ENCODE measurements around the gene CAD.

The CAD gene

DNA sequence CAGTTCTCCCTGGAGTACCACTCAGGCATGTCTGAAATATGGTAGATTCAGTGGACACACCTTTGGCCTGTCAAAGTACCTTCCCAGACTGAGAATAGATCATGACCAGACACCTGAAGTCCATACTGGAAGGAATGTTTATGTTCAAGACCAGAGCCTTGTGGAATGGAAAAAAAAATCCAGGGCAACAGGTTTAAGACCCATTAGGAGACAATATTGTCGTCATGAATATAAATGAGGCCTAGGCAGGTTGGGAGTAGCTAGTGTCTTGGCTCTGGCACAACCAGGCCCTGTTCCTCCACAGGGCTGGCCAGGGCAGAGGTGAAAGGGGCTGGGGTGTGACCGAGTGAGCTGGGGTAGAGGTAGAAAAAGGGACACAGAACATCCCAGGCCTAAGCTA is 18.5 kb upstream of the CAD start:
- no peak for DNase-seq (ENCODE audit: low spot score)

DNA sequence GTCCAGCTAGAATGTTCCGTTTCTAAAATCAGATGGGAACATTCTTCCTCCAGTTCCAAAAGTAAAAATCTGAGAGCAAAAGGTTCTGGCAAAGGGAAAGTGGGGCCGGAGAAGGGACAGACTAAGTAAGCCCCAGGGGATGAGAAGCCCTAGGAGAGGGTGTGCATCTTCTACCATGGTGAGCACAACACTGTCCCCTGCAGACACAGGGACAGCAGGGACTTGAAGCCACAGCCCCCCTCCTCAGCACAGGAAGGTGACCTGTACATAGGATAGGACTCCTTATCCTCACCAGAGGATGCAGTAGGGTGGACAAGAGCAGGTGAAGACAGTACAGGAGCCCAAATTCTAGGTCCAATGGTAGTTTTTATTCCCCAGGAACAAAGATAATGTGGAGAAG is 17.9 kb upstream of the CAD start:
- no peak for DNase-seq (ENCODE audit: low spot score)

DNA sequence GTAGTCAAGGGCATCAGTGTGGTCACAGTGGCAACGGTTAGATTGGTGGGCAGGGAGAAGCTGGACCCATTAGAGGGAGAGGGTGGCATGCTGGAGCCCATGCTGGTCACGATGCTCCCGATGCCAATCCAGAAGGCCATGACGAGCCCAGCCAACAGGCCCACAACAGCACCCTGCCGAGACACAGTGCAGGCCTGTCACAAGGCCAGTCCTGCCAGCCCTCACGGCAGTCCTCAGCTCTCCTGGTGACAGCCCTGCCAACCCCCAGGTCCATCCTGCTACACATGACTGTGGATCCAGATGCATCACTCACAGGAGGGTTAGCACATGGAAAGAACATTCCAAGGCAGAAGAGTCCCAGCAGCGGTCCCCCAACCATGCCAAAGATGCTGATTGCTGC is 15.5 kb upstream of the CAD start:
- no peak for DNase-seq (ENCODE audit: low spot score)

DNA sequence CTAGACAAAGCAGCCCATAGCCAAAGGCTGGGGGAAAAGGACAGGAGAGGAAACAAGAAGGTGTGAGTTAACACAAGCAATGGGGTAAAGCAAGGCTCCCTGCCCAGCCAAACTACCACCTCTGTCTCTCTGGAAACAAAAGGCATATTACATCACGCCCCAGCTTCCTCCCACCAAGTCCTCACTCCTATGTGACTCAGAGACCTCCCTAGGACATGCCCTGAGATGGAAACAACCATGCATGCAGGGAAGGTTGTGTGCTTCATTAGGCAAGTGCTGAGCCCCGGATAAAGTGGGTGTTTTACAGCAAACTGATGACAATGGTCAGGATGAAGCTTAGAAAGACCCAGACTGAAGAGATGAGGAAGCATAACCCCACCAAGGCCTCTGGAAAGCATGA is 14.3 kb upstream of the CAD start:
- no peak for DNase-seq (ENCODE audit: low spot score)

DNA sequence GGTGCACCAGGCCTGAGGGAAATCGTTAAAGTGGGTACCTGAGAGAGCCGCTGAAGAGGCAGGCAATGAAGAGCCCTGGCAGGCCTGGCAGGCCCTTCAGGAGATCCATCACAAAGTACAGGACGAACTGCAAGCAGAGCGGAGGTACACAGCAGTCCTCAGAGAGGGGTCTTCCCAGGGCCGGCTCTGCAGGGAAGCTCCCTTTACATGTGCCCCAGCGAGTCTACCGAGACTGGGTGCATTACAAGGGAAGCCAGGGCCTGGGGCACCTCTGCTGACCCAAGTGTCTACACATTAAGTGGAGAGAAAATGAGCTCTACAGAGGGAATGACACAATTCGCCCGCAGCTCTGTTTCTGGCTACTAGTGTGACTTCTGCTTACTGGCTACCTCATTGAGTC is 13.4 kb upstream of the CAD start:
- DNase-seq (ENCODE audit: low spot score), result no peak

DNA sequence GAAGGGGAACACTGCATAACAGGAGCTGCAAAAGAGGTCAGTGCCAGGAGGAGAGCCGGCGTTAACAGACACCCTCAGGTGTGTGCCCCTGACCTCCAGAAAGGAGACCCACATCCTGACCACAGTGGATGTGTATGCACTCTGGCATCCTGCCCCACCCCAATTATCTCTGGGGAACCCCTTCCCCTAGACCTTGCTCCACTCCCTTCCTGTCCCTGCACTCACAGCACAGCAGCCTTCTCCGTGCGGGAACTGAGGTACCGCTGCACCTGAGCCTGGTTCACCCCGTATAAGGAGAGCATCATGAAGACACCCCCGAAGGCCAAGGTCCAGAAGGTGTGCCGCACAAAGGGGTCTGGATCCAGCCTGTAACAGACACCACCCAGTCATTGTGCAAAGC is 12.6 kb upstream of the CAD start:
- no peak for DNase-seq (ENCODE audit: low spot score)

DNA sequence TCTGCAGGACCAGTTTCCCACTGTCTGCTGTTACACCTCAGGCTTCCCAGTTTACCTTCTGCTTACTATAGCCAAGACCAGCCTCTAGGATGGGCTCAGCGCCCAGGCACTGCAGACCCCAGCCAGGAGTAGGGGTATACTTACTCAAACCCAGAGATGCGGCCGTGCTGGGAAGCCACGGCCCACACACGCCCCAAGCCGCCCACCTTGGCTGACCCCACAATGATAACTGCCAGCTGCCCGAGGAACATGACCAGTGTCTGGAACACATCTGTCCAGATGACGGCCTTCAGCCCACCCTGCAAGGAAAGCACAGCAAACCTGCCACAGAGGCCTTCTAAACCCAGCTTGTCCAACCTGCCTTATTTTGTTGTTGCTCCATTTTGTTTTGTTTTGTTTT is 12.0 kb upstream of the CAD start:
- DNase-seq (ENCODE audit: low spot score), result no peak

DNA sequence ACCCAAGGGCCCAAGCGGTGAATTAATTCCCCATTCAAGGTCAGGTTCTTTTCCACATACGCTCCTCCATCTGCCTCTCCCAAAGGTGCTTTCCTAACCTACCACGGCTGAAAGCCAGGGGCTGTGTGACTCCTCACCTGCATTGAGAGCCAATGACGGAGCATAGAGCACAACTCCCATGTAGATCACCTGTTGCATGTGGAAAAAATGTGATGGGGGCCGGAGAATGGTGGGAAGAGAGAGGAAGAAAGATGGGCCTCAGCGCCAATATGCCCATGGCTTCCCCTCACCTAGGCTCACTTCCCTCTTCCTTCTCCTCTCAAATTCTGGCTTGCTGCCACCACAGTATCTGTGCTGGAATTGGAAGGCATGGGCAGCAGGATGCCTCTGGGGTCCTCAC is 10.8 kb upstream of the CAD start:
- no peak for DNase-seq (ENCODE audit: low spot score)

DNA sequence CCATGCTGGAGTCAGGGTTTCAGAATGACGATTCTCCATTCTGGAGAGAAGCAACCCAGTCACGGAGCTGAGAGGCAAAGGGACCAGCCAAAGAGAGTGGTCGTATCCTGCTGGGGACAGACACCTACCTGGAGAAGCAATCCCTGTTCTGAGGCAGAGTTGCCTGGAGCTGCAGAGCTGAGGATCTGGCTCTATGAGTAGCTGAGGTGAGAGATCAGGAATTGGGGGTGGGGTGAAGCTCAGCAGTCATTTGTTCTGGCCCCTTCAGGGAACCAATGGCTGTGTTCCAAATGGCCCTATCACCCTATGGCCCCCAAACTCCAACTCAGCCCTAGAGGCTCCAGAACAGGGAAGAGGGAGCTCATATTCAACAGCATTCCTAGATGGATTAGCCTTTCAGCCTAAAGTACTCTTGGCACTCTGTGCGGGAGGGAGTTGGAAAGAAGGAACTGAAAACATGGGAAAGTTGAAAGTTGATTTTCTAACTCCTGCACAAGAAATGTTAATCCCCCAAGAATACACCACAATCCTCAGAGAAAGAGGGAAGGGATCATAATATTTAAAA is 8.6 kb upstream of the CAD start:
- no peak for DNase-seq (ENCODE audit: low spot score)

DNA sequence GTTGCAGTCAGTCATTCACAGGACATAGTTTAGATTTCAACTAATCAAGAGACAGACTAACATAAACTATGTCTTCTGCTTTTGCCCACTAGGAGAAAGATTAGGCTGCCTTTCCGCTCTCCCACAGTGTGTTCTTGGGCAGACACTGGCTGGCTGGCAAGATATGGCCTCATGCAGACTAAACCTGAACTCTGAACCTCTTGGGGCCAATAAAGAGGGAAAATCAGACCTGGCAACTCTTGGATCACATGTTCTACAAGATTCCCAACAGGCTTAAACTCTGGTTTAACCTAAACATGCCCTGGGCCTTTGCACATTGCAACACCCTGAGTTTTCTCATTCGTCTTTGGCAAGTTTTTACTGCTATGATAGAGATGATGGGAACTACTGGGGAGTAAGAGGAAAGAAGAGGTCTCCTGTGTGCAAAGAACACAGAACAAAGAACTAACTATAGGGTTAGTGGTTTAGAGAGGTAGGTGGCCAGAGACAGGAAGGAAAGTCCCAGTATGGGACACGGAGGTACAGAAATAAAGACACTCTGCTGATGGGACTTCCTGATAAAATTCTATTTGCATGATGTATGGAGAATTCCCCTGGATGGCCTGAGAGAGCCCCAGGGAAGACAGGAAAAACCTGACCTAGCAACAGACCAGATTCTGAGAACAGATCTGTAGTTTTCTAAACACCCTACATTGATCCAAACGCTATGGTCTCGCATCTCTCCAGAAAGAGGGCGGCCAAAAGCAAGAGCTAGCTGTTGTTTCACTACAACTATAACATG is 7.4 kb upstream of the CAD start:
- no peak for DNase-seq (ENCODE audit: low spot score)

DNA sequence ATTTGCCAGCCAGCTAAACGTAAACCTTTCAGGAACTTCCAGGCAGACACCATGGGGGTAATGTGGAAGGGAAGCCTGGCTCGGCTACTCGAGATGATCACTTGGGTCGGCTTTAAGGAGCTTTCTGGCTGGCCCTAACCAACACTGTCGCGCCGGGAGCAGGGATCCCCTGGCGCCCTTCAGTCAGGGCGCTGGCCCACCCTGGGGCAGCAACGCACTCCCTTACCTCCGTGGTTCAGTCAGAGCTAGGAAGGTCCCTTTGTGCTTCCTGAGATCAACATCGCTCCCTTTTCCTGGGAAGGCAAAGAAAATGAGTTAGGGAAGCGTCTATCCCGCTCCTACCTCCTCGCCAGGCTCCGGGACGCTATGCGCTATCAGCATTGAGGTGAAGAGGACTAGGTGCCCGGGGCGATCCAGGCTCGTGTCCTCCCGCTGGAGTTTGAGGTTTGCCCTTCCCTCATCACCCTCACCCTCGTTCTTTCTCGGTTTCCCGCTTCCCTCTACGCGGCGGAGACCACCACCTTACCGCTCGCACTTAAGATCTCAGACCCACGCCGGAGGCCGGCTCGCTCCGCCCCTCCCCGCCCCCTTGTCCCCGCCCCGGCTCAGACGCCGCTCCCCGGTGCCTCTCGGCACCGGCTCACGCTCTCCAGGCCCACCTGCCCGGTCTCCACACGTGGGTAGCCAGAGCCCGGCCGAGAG is 5.8 kb upstream of the CAD start:
- no peak for DNase-seq (ENCODE audit: low spot score)

DNA sequence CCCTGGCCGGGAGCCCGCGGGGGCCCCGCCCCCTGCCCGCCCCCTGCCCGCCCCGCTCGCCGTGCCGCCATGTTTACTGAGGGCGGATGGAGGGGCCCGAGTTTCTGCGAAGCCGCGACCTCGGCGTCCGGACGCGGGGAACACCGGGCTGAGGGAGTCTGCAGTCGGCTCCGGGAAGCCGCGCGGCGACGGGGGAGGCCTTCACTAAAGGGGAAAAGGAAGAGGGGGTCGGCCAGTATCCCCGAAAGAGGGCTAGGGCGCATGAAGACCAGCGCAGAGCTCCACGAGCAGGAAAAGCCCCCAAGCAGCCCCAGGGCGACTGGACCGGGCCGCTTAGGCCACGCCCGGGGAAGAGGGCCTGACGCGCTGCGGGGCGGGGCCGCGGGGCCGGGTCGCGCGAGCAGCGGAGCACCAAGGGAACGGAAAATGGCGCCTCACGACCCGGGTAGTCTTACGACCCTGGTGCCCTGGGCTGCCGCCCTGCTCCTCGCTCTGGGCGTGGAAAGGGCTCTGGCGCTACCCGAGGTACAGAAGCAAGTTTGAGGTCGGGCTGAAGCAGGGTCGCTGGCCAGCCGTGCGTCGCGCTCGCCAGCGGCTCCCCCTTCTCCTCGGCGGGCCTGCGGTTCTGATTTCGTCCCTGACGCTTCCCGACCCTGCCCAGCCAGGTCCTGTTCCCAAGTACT is 5.1 kb upstream of the CAD start, which contains the start of the genes ATRAID and SLC5A6:
TSS of gene ATRAID (plus strand) at position 99 of the 683 bp plus-strand sequence. CDS start at position 427, 328 bp downstream.
TSS of gene SLC5A6 (minus strand) at position 326 of the 683 bp plus-strand sequence. CDS start 4,618 bp downstream, outside the sequence.
- DNase-seq (ENCODE audit: low spot score), result peak; percentile 76

DNA sequence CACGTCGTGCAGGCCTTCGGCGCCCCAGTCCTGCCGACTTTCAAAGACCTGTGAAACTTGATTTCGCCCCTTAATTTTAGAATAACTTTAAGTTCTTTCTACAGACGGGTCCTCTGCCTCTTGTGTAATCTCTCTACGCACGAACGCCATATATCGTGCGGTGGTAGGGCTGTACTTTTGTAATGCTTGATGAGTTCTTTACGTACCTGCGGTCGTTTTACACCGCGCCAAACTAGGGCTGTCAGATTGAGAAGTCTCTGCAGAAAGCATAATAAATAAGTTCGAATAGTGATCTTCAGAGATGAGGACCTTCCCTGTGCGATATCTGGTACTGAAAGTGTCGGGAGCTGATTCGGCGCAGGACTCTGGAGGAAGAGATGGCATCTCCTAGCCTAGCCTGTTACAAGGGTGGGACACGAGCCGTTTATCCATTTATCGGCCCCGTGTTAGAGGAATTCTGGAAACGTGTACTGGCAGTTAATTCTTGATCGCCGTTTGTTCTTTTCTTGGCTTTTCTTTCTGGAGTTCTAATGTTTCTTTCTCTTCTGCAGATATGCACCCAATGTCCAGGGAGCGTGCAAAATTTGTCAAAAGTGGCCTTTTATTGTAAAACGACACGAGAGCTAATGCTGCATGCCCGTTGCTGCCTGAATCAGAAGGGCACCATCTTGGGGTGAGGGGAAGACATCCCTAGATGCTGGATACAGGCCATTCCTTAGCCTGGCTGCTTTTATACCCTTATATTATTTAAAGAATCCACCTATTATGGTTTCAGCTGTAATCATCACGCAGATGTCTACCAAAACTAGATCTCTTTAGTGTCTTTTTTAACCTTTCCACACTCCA is 4.3 kb upstream of the CAD start:
- peak; percentile 47 for DNase-seq (ENCODE audit: low spot score)

DNA sequence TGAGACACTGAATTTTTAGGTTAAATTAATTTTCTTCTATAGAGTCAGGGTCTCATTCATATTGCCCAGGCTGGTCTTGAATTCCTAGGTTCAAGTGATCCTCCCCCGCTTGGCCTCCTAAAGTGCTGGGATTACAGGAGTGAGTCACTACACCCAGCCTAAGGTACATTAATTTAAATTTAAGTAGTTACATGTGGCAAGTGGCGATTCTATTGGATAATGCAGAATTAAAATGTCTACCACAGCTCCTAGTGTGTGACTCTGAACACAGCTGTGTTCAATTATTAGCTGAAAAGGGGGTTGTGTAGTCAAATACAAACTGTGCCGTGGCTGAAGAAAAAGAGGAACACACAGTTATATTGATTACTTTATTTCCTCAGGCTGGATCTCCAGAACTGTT is 2.2 kb upstream of the CAD start:
- DNase-seq (ENCODE audit: low spot score), result no peak

DNA sequence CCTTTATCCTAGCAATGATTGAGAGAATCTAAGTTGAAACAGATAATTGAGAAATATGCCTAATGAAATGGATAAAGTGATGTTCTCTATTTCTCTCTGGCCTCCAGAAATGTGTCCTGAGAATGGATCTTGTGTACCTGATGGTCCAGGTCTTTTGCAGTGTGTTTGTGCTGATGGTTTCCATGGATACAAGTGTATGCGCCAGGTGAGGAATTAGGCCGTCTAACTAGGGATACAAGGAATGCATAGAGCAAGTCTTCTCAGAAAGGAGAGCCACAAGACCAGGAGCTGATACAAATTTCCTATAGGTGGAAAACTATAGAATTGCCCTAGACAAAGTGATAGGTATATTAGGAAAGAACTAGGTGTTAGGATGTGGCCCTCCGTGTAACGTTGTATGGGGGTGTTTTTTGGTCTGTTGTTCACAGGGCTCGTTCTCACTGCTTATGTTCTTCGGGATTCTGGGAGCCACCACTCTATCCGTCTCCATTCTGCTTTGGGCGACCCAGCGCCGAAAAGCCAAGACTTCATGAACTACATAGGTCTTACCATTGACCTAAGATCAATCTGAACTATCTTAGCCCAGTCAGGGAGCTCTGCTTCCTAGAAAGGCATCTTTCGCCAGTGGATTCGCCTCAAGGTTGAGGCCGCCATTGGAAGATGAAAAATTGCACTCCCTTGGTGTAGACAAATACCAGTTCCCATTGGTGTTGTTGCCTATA is 592 bp upstream of the CAD start:
- DNase-seq (ENCODE audit: low spot score), result no peak

DNA sequence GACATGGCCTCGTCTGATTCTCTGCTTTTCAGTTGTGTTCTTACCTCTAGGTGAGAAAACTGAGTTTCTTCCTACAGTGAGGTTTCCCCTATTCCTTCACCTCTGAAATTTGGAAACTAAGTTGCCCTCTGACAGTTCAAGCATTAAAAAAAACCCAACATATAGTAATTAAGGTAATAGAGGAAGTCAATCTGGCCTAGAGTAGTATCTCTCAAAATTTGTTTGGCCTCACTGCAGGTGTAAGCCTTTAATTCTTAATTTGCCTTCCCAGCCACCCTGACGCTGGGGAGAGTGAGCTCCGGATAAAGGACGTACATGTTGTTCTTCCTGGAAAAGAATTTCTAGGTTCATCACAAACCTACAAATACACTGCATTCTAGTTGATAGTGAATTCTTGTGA is 1.4 kb downstream of the CAD start:
- no peak for DNase-seq (ENCODE audit: low spot score)

DNA sequence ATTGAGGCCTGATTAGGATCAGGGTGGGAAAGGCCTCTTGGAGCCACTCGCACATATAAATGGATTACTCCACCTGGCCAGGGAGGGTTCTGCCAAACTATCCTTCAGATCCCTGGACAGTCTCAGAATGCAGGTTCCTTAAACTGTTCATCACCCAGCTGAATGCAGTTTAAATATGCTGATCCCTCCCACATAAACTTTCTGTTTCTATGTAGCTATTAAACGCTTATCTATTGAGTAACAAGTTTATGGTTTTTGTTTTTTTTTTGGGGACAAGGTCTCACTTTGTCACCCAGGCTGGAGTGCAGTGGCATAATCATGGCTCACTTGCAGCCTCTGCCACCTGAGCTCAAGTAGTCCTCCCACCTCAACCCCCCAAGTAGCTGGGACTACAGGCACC is 1.9 kb downstream of the CAD start:
- DNase-seq (ENCODE audit: low spot score), result no peak

DNA sequence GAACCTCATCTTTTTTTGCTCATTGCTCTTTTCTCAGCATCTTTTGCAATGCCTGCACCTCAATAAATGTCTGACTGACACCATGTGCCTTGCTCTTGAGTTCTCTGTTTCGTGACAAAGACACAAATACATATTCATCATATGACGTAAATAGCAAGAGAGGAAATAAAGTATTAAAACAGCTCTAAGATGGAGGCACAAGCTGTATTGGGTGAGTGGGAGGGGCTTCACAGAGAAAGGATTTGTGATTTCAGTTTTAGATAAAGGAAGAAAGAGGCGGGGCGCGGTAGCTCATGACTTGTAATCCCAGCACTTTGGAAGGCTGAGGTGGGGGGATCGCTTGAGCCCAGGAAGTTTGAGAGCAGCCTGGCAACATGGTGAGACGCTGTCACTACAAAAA is 2.9 kb downstream of the CAD start:
- DNase-seq (ENCODE audit: low spot score), result no peak

DNA sequence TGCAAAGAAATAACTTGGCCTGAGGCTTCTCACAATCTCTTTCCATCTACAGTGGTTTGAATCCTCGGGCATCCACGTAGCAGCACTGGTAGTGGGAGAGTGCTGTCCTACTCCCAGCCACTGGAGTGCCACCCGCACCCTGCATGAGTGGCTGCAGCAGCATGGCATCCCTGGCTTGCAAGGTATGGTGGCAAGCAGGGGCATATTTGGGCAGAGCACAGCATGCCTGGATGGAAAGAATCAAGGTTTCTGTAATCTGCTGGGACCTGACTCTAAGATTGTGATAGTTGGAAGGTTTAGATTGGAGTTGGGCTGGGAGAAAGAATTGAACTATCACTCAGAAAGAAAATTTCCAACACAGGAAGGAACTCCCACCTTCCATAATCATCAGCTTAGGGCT is 4.0 kb downstream of the CAD start:
- no peak for DNase-seq (ENCODE audit: low spot score)

DNA sequence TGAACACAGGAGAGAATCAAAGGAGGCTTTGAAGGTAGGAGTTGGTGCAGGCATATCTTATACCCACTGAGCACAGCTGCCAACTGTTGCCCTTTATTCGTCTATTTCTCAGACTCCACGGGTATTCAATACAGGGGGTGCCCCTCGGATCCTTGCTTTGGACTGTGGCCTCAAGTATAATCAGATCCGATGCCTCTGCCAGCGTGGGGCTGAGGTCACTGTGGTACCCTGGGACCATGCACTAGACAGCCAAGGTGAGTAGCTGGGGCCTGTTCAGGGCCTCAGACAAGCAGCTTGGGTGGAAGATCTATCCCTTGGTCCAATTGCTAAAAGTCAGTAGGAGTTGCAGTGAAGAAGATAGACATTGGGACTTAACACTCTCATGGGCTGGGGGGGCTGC is 5.2 kb downstream of the CAD start:
- no peak for DNase-seq (ENCODE audit: low spot score)

DNA sequence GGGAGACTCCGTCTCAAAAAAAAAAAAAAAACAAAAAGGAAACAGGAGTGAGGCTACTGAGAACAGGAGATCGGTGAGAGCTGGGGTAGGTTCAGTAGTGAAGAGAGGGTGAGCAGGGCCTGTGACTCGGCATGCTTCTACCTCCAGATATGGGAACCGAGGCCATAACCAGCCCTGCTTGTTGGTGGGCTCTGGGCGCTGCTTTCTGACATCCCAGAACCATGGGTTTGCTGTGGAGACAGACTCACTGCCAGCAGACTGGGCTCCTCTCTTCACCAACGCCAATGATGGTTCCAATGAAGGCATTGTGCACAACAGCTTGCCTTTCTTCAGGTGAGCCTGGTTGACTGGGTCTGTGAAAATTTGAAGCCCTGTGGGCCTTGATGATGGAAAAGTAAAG is 6.2 kb downstream of the CAD start:
- DNase-seq (ENCODE audit: low spot score), result no peak

All from kidney capillary endothelial cell (primary cell).